Heart left ventricle (tissue), 16 donors: ENCODE data around the gene ADPRS. TPM values are rescaled to one million over a fixed set of nuclear protein-coding genes. Genes with fewer than 3 reads are reported as not detected.

Source experiments
- ATAC-seq, 4 donors: fragments of 200-7000 bp; cut with Tn5 transposase; one replicate each; pipeline ENCODE4 v1.9.1; 2020 to 2022; ENCODE audit warnings: moderate library complexity in 4 of 4, mild to moderate bottlenecking in 3 of 4, moderate number of reproducible peaks in 1 of 4
- DNase-seq, 5 donors: peaks; one replicate each; pipeline ENCODE4 v3.0.0-alpha.2; 2020
- H3K27ac ChIP-seq, 12 donors: fragments of 200-600 bp; sonication (generic) in 4 of 12; one replicate each; pipeline versions ENCODE4 v1.5.0 to v1.8.0; 2016 to 2022; ENCODE audit warnings: mild to moderate bottlenecking in 2 of 12
- H3K27me3 ChIP-seq, 9 donors: fragments of 200-600 bp; sonication (generic) in 2 of 9; one replicate each; pipeline versions ENCODE4 v1.5.1 to v1.8.0; 2016 to 2022; ENCODE audit warnings: mild to moderate bottlenecking in 3 of 9
- H3K36me3 ChIP-seq, 9 donors: fragments of 200-600 bp; sonication (generic) in 2 of 9; one replicate each; pipeline versions ENCODE4 v1.5.0 to v1.8.0; 2018 to 2022; ENCODE audit warnings: mild to moderate bottlenecking in 2 of 9
- H3K4me1 ChIP-seq, 12 donors: fragments of 200-600 bp; sonication (generic) in 4 of 12; one replicate each; pipeline versions ENCODE4 v1.5.0 to v1.8.0; 2016 to 2022; ENCODE audit warnings: mild to moderate bottlenecking in 3 of 12
- H3K4me3 ChIP-seq, 12 donors: fragments of 200-600 bp; sonication (generic) in 4 of 12; one replicate each; pipeline versions ENCODE4 v1.5.0 to v1.8.0; 2017 to 2022; ENCODE audit warnings: mild to moderate bottlenecking in 9 of 12, moderate library complexity in 4 of 12
- H3K9me3 ChIP-seq, 12 donors: fragments of 200-600 bp; sonication (generic) in 4 of 12; one replicate each; pipeline versions ENCODE4 v1.5.0 to v1.8.0; 2016 to 2022; ENCODE audit warnings: mild to moderate bottlenecking in 1 of 12
- CTCF ChIP-seq, 12 donors: fragments of 200-600 bp; sonication (generic) in 4 of 12; IDR thresholded peaks; one replicate each; pipeline versions ENCODE4 v1.5.0 to v1.8.0; 2018 to 2022; ENCODE audit warnings: antibody characterized with exemption in 12 of 12, mild to moderate bottlenecking in 5 of 12
- POLR2A ChIP-seq, 2 donors: fragments of 450-650 bp; IDR thresholded peaks; one replicate each; pipeline ENCODE4 v1.6.1; 2017; ENCODE audit warnings: antibody characterized with exemption in 2 of 2, mild to moderate bottlenecking in 2 of 2, moderate library complexity in 2 of 2
- WGBS, 4 donors: extraction: QIAGEN DNeasy Blood & Tissue Kit in 2 of 4; methylation state at CpG; one replicate each; pipeline versions ENCODE4 v1.1.5 to v1.1.7; 2013 to 2018; 5-methylcytosine and 5-hydroxymethylcytosine counted together
- intact Hi-C, 10 donors: fragments of 100-400 bp; cut with DNase I; formaldehyde crosslinking; loops; one replicate each; pipeline versions ENCODE4 v1.11.1 to v1.14.2; 2022
- polyA plus RNA-seq, 2 donors: library from polyadenylated mRNA; stranded (reverse); fragments of 200-250 nt; gene quantifications; one replicate each; pipeline ENCODE4 v1.2.3, GENCODE V29; 2013
- total RNA-seq, 9 donors: library from RNA; depleted of rRNA in 2 of 9; stranded (reverse); fragments of >200 nt in 2 of 9; fragmentation: NEBNext Ultra II Directional in 3 of 9; extraction: Animal tissue kit (Norgen Biotek cat#: 25700) in 3 of 9; gene quantifications; one replicate each; pipeline versions ENCODE4 v1.1.0 to v1.2.4, GENCODE V29; 2016 to 2023
- donor health status: ischemic (EF 13 %, LVEDD 7.1; RV severe dilation, severe dysfunction).
- donor health status: healthy with polysubstance abuse.
- donor health status: DM: no; HTN: yes; CAD: no.
- donor health status: DM: no; HTN: no; CAD: no.
- donor health status: ischemic (EF 25% LVEDD 6.9; RV normal size, moderate dysfunction).
- donor health status: ischemic (EF 25% LVEDD 5.7; RV mildly dilated, moderate dysfunction).
- donor health status: healthy.
- donor health status: DM: yes; HTN: yes; CAD: no.
- donor health status: ischemic (EF 35%, LVEDD 5.7; RV mildly dilated, moderate dysfunction).
- donor health status: nonischemic (EF 11% LVEDD 7.7; RV severe dilation, severe dysfunction).
- donor health status: DM: yes; HTN: yes; CAD: no.
- donor health status: PGD.
- donor health status: ischemic (EF 29% LVEDD 5.4; RV normal size, mild dysfunction).
- donor health status: nonischemic (EF 23%, LVEDD 6.1; RV moderate dilation, normal function).

ADPRS gene
- total and polyA plus RNA-seq, 11 donors, result 11.3 to 49.0 (median 18.2) TPM

DNA sequence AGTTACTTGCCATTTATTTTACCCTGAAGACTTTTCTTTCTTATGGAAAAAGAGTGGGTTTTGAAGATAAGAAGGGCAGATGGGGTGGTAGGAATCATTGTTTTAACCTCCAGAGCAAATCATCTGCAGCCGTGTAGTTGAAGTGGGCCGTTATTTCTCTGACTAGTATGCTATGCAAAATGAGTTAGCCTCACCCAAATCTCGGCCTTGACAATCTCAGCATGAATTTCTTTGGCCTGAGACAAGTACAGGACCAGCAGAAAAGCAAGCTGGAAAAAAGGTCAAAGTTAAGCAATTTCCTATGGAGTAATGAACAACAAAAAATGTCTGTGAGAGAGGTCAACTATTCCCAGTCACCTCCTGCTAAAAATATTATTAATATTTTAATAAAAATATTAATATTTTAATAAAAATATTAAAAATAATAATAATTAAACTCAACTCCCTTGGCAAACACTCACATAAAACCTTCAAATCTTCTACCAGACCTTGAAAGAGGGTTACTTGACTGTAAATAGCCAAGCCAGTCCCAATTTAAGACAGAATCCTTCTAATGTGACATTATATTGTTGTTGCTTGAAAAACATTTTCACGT, 11.6 kb upstream of the ADPRS start:
- no peaks in the 10 kb centered on the region for H3K9me3 ChIP-seq
- DNase-seq, result no peak
- WGBS, 4 donors, result 50 to 64% (median 56%) methylated on average over 4 of the region's 4 CpGs
- no peaks in the 10 kb centered on the region for H3K27me3 ChIP-seq
- no peak overlapping the region for H3K27ac ChIP-seq
- no peaks in the 10 kb centered on the region for H3K4me1 ChIP-seq
- no peak for ATAC-seq
- no peak for TF ChIP-seq POLR2A (IDR thresholded peaks at IDR 0.05)
- no peak for TF ChIP-seq CTCF (IDR thresholded peaks at IDR 0.05)
- H3K36me3 ChIP-seq, result no peaks in the 10 kb centered on the region
- intact Hi-C loops, result no loop called here
- no peak overlapping the region for H3K4me3 ChIP-seq

- no peak for ATAC-seq
- TF ChIP-seq POLR2A (IDR thresholded peaks at IDR 0.05) (no peak), CTCF (IDR thresholded peaks at IDR 0.05) (no peak)
- Histone ChIP-seq H3K27me3 (peaks cover 0 to 23% (median 5%) of the 10 kb centered on the region in 9 donors), H3K36me3 (no peaks in the 10 kb centered on the region), H3K9me3 (no peaks in the 10 kb centered on the region), H3K4me1 (peaks cover 0 to 14% (median 7%) of the 10 kb centered on the region in 12 donors), H3K4me3 (no peak overlapping the region), H3K27ac (no peak overlapping the region)
- 55 to 59% (median 57%) methylated on average over 3 of the region's 3 CpGs for WGBS, 4 donors
- intact Hi-C loops, result loop anchor here in 2 of 10 donors (10.0 kb wide), 2 partner anchors 195 to 225 kb away; partner anchors contain the start of gene AGO1 (in 1 of the 2)
- no peak for DNase-seq
Measured at GRCh38 chr1:36080236-36080635, 8.5 kb upstream of the ADPRS start.

- H3K36me3 ChIP-seq, result no peaks in the 10 kb centered on the region
- DNase-seq, result no peak
- ATAC-seq, result no peak
- 59 to 77% (median 65%) methylated on average over 6 of the region's 6 CpGs for WGBS, 4 donors
- intact Hi-C loops, result loop anchor here in 2 of 10 donors (10.0 kb wide), 2 partner anchors 196 to 226 kb away; partner anchors contain the start of gene AGO1 (in 1 of the 2)
- peaks cover 0 to 14% (median 7%) of the 10 kb centered on the region in 12 donors for H3K4me1 ChIP-seq
- no peak overlapping the region for H3K4me3 ChIP-seq
- no peak overlapping the region for H3K27ac ChIP-seq
- TF ChIP-seq CTCF (IDR thresholded peaks at IDR 0.05), result no peak
- TF ChIP-seq POLR2A (IDR thresholded peaks at IDR 0.05), result no peak
- no peaks in the 10 kb centered on the region for H3K9me3 ChIP-seq
- H3K27me3 ChIP-seq, result peaks cover 0 to 26% (median 5%) of the 10 kb centered on the region in 9 donors
Measured at GRCh38 chr1:36080801-36081200, 7.9 kb upstream of the ADPRS start.

- no peak for DNase-seq
- WGBS, 4 donors, result 73 to 79% (median 77%) methylated on average over 3 of the region's 3 CpGs
- Histone ChIP-seq H3K4me3 (no peak overlapping the region), H3K9me3 (no peaks in the 10 kb centered on the region), H3K27ac (no peak overlapping the region), H3K4me1 (peaks cover 0 to 14% (median 7%) of the 10 kb centered on the region in 12 donors), H3K27me3 (peaks cover 0 to 26% (median 5%) of the 10 kb centered on the region in 9 donors), H3K36me3 (no peaks in the 10 kb centered on the region)
- no peak for ATAC-seq
- no peak for TF ChIP-seq CTCF (IDR thresholded peaks at IDR 0.05)
- TF ChIP-seq POLR2A (IDR thresholded peaks at IDR 0.05), result no peak
- intact Hi-C loops, result loop anchor here in 2 of 10 donors (10.0 kb wide), 2 partner anchors 197 to 227 kb away; partner anchors contain the start of gene AGO1 (in 1 of the 2)
Measured at GRCh38 chr1:36081926-36082485, 6.7 kb upstream of the ADPRS start.
